HG03442 (cell line): ENCODE measurements around the gene ACKR3.
A peak's percentile ranks its signal among the peaks of the same experiment; 100 is the strongest.

ENCODE experiments used
- ATAC-seq: cut with Tn5 transposase; IDR thresholded peaks from one replicate; pipeline ENCODE4 v1.9.1; 2021; ENCODE audit warnings: mild to moderate bottlenecking, moderate library complexity; ENCODE audit not compliant: unreplicated experiment

The ACKR3 gene

GRCh38 chr2:236548179-236548921 is 21.3 kb upstream of the ACKR3 start:
- no peak for ATAC-seq

GRCh38 chr2:236549165-236549564 is 20.5 kb upstream of the ACKR3 start:
- no peak for ATAC-seq

GRCh38 chr2:236550290-236550689 is 19.3 kb upstream of the ACKR3 start:
- peak; percentile 3 for ATAC-seq

- ATAC-seq = peak; percentile 45
These were observed 18.7 kb upstream of the ACKR3 start for GRCh38 chr2:236550701-236551465.

GRCh38 chr2:236551471-236552211 is 18.0 kb upstream of the ACKR3 start:
- no peak for ATAC-seq

- ATAC-seq = no peak
These were observed 17.4 kb upstream of the ACKR3 start for GRCh38 chr2:236552212-236552542.

GRCh38 chr2:236552581-236553363 is 16.9 kb upstream of the ACKR3 start:
- no peak for ATAC-seq

- no peak for ATAC-seq
These were observed 16.1 kb upstream of the ACKR3 start for GRCh38 chr2:236553522-236553921.

- no peak for ATAC-seq
These were observed 14.9 kb upstream of the ACKR3 start for GRCh38 chr2:236554629-236555282.

GRCh38 chr2:236555481-236555880 is 14.1 kb upstream of the ACKR3 start:
- ATAC-seq = no peak

GRCh38 chr2:236557306-236558030 is 12.2 kb upstream of the ACKR3 start:
- no peak for ATAC-seq

- no peak for ATAC-seq
These were observed 11.6 kb upstream of the ACKR3 start for GRCh38 chr2:236558036-236558435.

- peak; percentile 47 for ATAC-seq
These were observed 10.3 kb upstream of the ACKR3 start for GRCh38 chr2:236558993-236559978.

- no peak for ATAC-seq
These were observed 7.8 kb upstream of the ACKR3 start for GRCh38 chr2:236561874-236562273.

- ATAC-seq = no peak
These were observed 7.2 kb upstream of the ACKR3 start for GRCh38 chr2:236562434-236562833.

GRCh38 chr2:236563953-236564352 is 5.7 kb upstream of the ACKR3 start:
- ATAC-seq = no peak

- ATAC-seq = no peak
These were observed 4.4 kb upstream of the ACKR3 start for GRCh38 chr2:236565212-236565611.

GRCh38 chr2:236565879-236566402 is 3.7 kb upstream of the ACKR3 start:
- ATAC-seq = no peak
